GM20000 (cell line): Measurements from ENCODE around the gene COA3.

Source experiments
- DNase-seq: peaks from one replicate; pipeline ENCODE4 v3.0.0; 2012; ENCODE audit warnings: low spot score
- CTCF ChIP-seq: IDR thresholded peaks from 2 replicates; pipeline ENCODE4 v1.5.1; 2012; ENCODE audit warnings: mild to moderate bottlenecking, control low read depth; ENCODE audit errors: extremely low read depth, missing control alignments

The COA3 gene

GRCh38 chr17:42797067-42798007 is 1.2 kb downstream of the COA3 start:
- no peak for DNase-seq
- TF ChIP-seq CTCF, result no peak

GRCh38 chr17:42796066-42796758 is 2.3 kb downstream of the COA3 start:
- no peak for TF ChIP-seq CTCF
- DNase-seq, result no peak

- no peak for TF ChIP-seq CTCF
- DNase-seq, result no peak
These were observed 3.0 kb downstream of the COA3 start for GRCh38 chr17:42795465-42795864.

GRCh38 chr17:42795061-42795460 is 3.4 kb downstream of the COA3 start:
- TF ChIP-seq CTCF, result no peak
- no peak for DNase-seq

GRCh38 chr17:42792545-42792944 is 6.0 kb downstream of the COA3 start:
- no peak for DNase-seq
- TF ChIP-seq CTCF, result no peak

- DNase-seq, result no peak
- TF ChIP-seq CTCF, result no peak
These were observed 6.6 kb downstream of the COA3 start for GRCh38 chr17:42791948-42792347.

- no peak for TF ChIP-seq CTCF
- no peak for DNase-seq
These were observed 11.2 kb downstream of the COA3 start for GRCh38 chr17:42787266-42787665.
